H1 (cell line): ENCODE data around the gene ASB13. TPM values are rescaled to one million over a fixed set of nuclear protein-coding genes. Genes with fewer than 3 reads are reported as not detected.

Source experiments
- CTCF ChIA-PET: fragments of 300-600 bp; sonication (Branson Sonifier 250); formaldehyde crosslinking; loops from one replicate; lab custom pipeline; 2021; ENCODE audit not compliant: partially characterized antibody; lab: Charles Lee
- POLR2A ChIA-PET: fragments of 300-600 bp; sonication (Branson Sonifier 250); formaldehyde crosslinking; loops from one replicate; lab custom pipeline; 2021; ENCODE audit warnings: inconsistent platforms; ENCODE audit not compliant: partially characterized antibody; lab: Charles Lee
- DNase-seq, 2 experiments: peaks; one replicate each; pipeline versions ENCODE4 v3.0.0 to v3.0.0-alpha.2; 2010 to 2022; ENCODE audit warnings: low spot score in 2 of 2, low read depth in 1 of 2, mixed read lengths in 1 of 2
- FAIRE-seq: peaks from 2 replicates; lab custom pipeline; 2011; peaks lifted over from hg19 to GRCh38; lab: Jason Lieb, UNC
- H2AFZ ChIP-seq: 2 replicates; pipeline ENCODE4 v1.8.1; 2012; ENCODE audit warnings: low read length, inconsistent platforms
- H2AK5ac ChIP-seq: 2 replicates; pipeline ENCODE4 v1.6.1; 2013; ENCODE audit warnings: low read depth, low read length
- H2BK120ac ChIP-seq: replicated peaks from 2 replicates; pipeline ENCODE3; 2013; ENCODE audit warnings: low read depth, low read length, inconsistent platforms
- H2BK12ac ChIP-seq: 2 replicates; pipeline ENCODE4 v1.6.1; 2013; ENCODE audit warnings: low read depth, low read length
- H2BK15ac ChIP-seq: 2 replicates; pipeline ENCODE4 v1.6.1; 2013; ENCODE audit warnings: low read length
- H2BK20ac ChIP-seq: 2 replicates; pipeline ENCODE4 v1.6.1; 2013; ENCODE audit warnings: low read length
- H2BK5ac ChIP-seq: 2 replicates; pipeline ENCODE4 v1.6.1; 2013; ENCODE audit warnings: low read depth, low read length
- H3K14ac ChIP-seq: 2 replicates; pipeline ENCODE4 v1.6.1; 2013; ENCODE audit warnings: inconsistent platforms; ENCODE audit not compliant: insufficient read length
- H3K18ac ChIP-seq: 2 replicates; pipeline ENCODE4 v1.6.1; 2013; ENCODE audit warnings: low read length; ENCODE audit errors: extremely low read depth
- H3K23ac ChIP-seq: 2 replicates; pipeline ENCODE4 v1.6.1; 2013; ENCODE audit warnings: inconsistent platforms; ENCODE audit not compliant: insufficient read length
- H3K23me2 ChIP-seq: 2 replicates; pipeline ENCODE4 v1.6.1; 2013; ENCODE audit warnings: low read depth, low read length
- H3K27ac ChIP-seq: 2 replicates; pipeline ENCODE4 v1.6.1; 2011; ENCODE audit warnings: low read depth, low read length, inconsistent platforms
- H3K27me3 ChIP-seq, 4 experiments: replicated peaks in 1 of 4; 1 replicate in 1 of 4; 2 replicates in 3 of 4; pipeline versions ENCODE4 v1.6.1 to v1.8.1; 2011 to 2013; ENCODE audit warnings: low read length in 3 of 4, mild to moderate bottlenecking in 3 of 4, inconsistent platforms in 2 of 4, mixed read lengths in 2 of 4, moderate library complexity in 1 of 4; ENCODE audit not compliant: control insufficient read depth in 3 of 4, insufficient read depth in 3 of 4; ENCODE audit errors: extremely low read depth in 1 of 4
- H3K36me3 ChIP-seq, 4 experiments: 2 replicates each; pipeline versions ENCODE4 v1.6.1 to v1.8.1; 2011 to 2013; ENCODE audit warnings: mild to moderate bottlenecking in 4 of 4, low read length in 3 of 4, moderate library complexity in 2 of 4, control low read depth in 1 of 4, inconsistent platforms in 1 of 4; ENCODE audit not compliant: insufficient read depth in 4 of 4, control insufficient read depth in 2 of 4
- H3K4ac ChIP-seq: replicated peaks from 2 replicates; pipeline ENCODE3; 2013; ENCODE audit warnings: low read length, low read depth, mixed read lengths, inconsistent platforms; ENCODE audit not compliant: insufficient read length
- H3K4me1 ChIP-seq, 4 experiments: replicated peaks in 1 of 4; 1 replicate in 1 of 4; 2 replicates in 3 of 4; pipeline versions ENCODE4 v1.6.1 to v1.8.1; 2011 to 2013; ENCODE audit warnings: low read length in 3 of 4, inconsistent platforms in 2 of 4, mixed read lengths in 1 of 4; ENCODE audit not compliant: insufficient read depth in 4 of 4, control insufficient read depth in 3 of 4
- H3K4me2 ChIP-seq, 2 experiments: 2 replicates each; pipeline versions ENCODE4 v1.6.1 to v1.8.1; 2011 to 2013; ENCODE audit warnings: low read depth in 2 of 2, low read length in 2 of 2, control low read depth in 1 of 2, inconsistent platforms in 1 of 2, mild to moderate bottlenecking in 1 of 2; ENCODE audit not compliant: insufficient read depth in 1 of 2
- H3K4me3 ChIP-seq, 4 experiments: fragments of 200-600, 300-600 bp in 1 of 4; sonication (generic), shearing (Covaris generic), sonication (Bioruptor Twin) in 1 of 4; 2 replicates each; pipeline versions ENCODE4 v1.5.1 to v1.8.1; 2011 to 2016; ENCODE audit warnings: low read length in 4 of 4, low read depth in 3 of 4, control low read depth in 2 of 4, inconsistent platforms in 2 of 4, mild to moderate bottlenecking in 2 of 4, mixed read lengths in 1 of 4, moderate library complexity in 1 of 4; ENCODE audit not compliant: insufficient read depth in 2 of 4; ENCODE audit errors: extremely low read depth in 1 of 4
- H3K56ac ChIP-seq: replicated peaks from 2 replicates; pipeline ENCODE3; 2013; ENCODE audit warnings: low read depth, mild to moderate bottlenecking, mixed read lengths, low read length, inconsistent platforms; ENCODE audit not compliant: insufficient read length
- H3K79me1 ChIP-seq: 2 replicates; pipeline ENCODE4 v1.6.1; 2013; ENCODE audit warnings: low read depth, low read length, control low read depth
- H3K79me2 ChIP-seq, 2 experiments: 2 replicates each; pipeline versions ENCODE4 v1.6.1 to v1.8.1; 2012 to 2013; ENCODE audit warnings: low read length in 2 of 2, mild to moderate bottlenecking in 2 of 2, inconsistent platforms in 1 of 2; ENCODE audit not compliant: insufficient read depth in 2 of 2, control insufficient read depth in 1 of 2
- H3K9ac ChIP-seq, 4 experiments: replicated peaks in 1 of 4; 1 replicate in 1 of 4; 2 replicates in 3 of 4; pipeline versions ENCODE4 v1.6.1 to v1.8.1; 2011 to 2013; ENCODE audit warnings: low read depth in 3 of 4, low read length in 3 of 4, control low read depth in 2 of 4, mild to moderate bottlenecking in 2 of 4, moderate library complexity in 2 of 4, inconsistent platforms in 1 of 4; ENCODE audit errors: extremely low read depth in 1 of 4
- H3K9me3 ChIP-seq, 2 experiments: 2 replicates each; pipeline versions ENCODE4 v1.6.1 to v1.8.1; 2012 to 2013; ENCODE audit warnings: mild to moderate bottlenecking in 2 of 2, moderate library complexity in 2 of 2, control low read depth in 1 of 2, inconsistent platforms in 1 of 2, low read depth in 1 of 2, low read length in 1 of 2, mixed read lengths in 1 of 2; ENCODE audit not compliant: insufficient read depth in 2 of 2
- H4K20me1 ChIP-seq, 2 experiments: replicated peaks in 1 of 2; 2 replicates each; pipeline versions ENCODE3 to v1.8.1; 2011 to 2013; ENCODE audit warnings: inconsistent platforms in 2 of 2, low read length in 2 of 2, mild to moderate bottlenecking in 1 of 2; ENCODE audit not compliant: insufficient read depth in 2 of 2, control insufficient read depth in 1 of 2
- H4K5ac ChIP-seq: 2 replicates; pipeline ENCODE4 v1.6.1; 2013; ENCODE audit warnings: low read length, low read depth, mixed read lengths, inconsistent platforms; ENCODE audit not compliant: insufficient read length
- H4K8ac ChIP-seq: 2 replicates; pipeline ENCODE4 v1.8.0; 2013; ENCODE audit warnings: mild to moderate bottlenecking, moderate library complexity, low read length, inconsistent platforms; ENCODE audit not compliant: insufficient read depth; ENCODE audit errors: extremely low read depth
- H4K91ac ChIP-seq: replicated peaks from 2 replicates; pipeline ENCODE3; 2013; ENCODE audit warnings: low read length, mixed read lengths, inconsistent platforms; ENCODE audit not compliant: insufficient read length
- ASH2L ChIP-seq: fragments of 200-600, 300-600 bp; sonication (generic); IDR thresholded peaks from one replicate; pipeline ENCODE4 v1.7.1; 2017; ENCODE audit warnings: low read length
- CREB1 ChIP-seq: IDR thresholded peaks from 2 replicates; pipeline ENCODE4 v1.6.1; 2012; ENCODE audit warnings: inconsistent platforms
- CTBP2 ChIP-seq: IDR thresholded peaks from 2 replicates; pipeline ENCODE4 v1.7.0; 2011; ENCODE audit warnings: borderline replicate concordance, mild to moderate bottlenecking, moderate library complexity, mixed read lengths, low read length; ENCODE audit not compliant: insufficient read depth, insufficient read length
- GABPA ChIP-seq: IDR thresholded peaks from 2 replicates; pipeline ENCODE4 v1.6.1; 2011; ENCODE audit warnings: mild to moderate bottlenecking, low read length, moderate library complexity, borderline replicate concordance; ENCODE audit not compliant: insufficient read depth
- JUND ChIP-seq: IDR thresholded peaks from 2 replicates; pipeline ENCODE4 v1.6.1; 2011; ENCODE audit warnings: mild to moderate bottlenecking, improper control_type of control experiment, low read length
- POLR2A ChIP-seq, 2 experiments: IDR thresholded peaks; 1 replicate in 1 of 2; 2 replicates in 1 of 2; pipeline ENCODE4 v1.6.1; 2011; ENCODE audit warnings: low read depth in 2 of 2, low read length in 2 of 2, mild to moderate bottlenecking in 2 of 2; ENCODE audit errors: control extremely low read depth in 1 of 2
- RAD21 ChIP-seq, 2 experiments: IDR thresholded peaks in 1 of 2; conservative IDR thresholded peaks in 1 of 2; 2 replicates each; pipeline ENCODE4 v1.6.1; 2011; ENCODE audit warnings: low read depth in 2 of 2, low read length in 2 of 2, improper control_type of control experiment in 1 of 2, inconsistent platforms in 1 of 2, mild to moderate bottlenecking in 1 of 2, moderate library complexity in 1 of 2
- RFX5 ChIP-seq: IDR thresholded peaks from 2 replicates; pipeline ENCODE4 v1.6.1; 2011; ENCODE audit warnings: low read depth, low read length, improper control_type of control experiment, borderline replicate concordance
- SIRT6 ChIP-seq: IDR thresholded peaks from one replicate; pipeline ENCODE4 v1.7.1; 2012; ENCODE audit warnings: low read length, inconsistent platforms
- SP4 ChIP-seq: IDR thresholded peaks from 2 replicates; pipeline ENCODE4 v1.6.1; 2012; ENCODE audit warnings: low read length, inconsistent platforms
- TEAD4 ChIP-seq: IDR thresholded peaks from 2 replicates; pipeline ENCODE4 v1.6.1; 2012; ENCODE audit warnings: low read depth, low read length, inconsistent platforms, mixed read lengths
- WGBS, 2 experiments: shearing (Covaris generic) in 1 of 2; methylation state at CpG; one replicate each; pipeline versions ENCODE4 v1.1.6 to v1.1.7; 2013 to 2015; ENCODE audit warnings: low lambda C conversion rate in 2 of 2, mixed read lengths in 2 of 2, inconsistent platforms in 1 of 2, low coverage in 1 of 2, missing lambda C conversion rate in 1 of 2; ENCODE audit not compliant: insufficient replicate concordance in 2 of 2, insufficient coverage in 1 of 2, insufficient read length in 1 of 2; ENCODE audit errors: extremely low coverage in 1 of 2, missing lambda C conversion rate in 1 of 2; 5-methylcytosine and 5-hydroxymethylcytosine counted together
- polyA plus RNA-seq, 7 experiments: library from polyadenylated mRNA; depleted of rRNA in 3 of 7; stranded (reverse) in 5 of 7; unstranded in 2 of 7; fragments of >200 nt in 5 of 7; fragments of 200-250 nt in 2 of 7; gene quantifications; 1 replicate in 5 of 7; 2 replicates in 1 of 7; 4 replicates in 1 of 7; pipeline versions ENCODE4 v1.2.1 to v1.2.3, GENCODE V29; 2011 to 2013; ENCODE audit warnings: missing spikeins in 2 of 7, mixed read lengths in 2 of 7
- total RNA-seq: library from RNA; stranded (reverse); fragmentation: NEBNext Ultra II Directional; extraction: Animal tissue kit (Norgen Biotek cat#: 25700); gene quantifications from 2 replicates; pipeline ENCODE4 v1.2.1, GENCODE V29; 2021
- TF ChIP-seq, protein P1 (sequence below): IDR thresholded peaks from 2 replicates; pipeline ENCODE4 v1.6.1; 2012; ENCODE audit warnings: inconsistent platforms

The ASB13 gene
- total and polyA plus RNA-seq, 2 of the 8 experiments (the other 6 are each of a cell fraction or from before 2014, with no cell fraction given) = 12.3 to 20.2 TPM

DNA sequence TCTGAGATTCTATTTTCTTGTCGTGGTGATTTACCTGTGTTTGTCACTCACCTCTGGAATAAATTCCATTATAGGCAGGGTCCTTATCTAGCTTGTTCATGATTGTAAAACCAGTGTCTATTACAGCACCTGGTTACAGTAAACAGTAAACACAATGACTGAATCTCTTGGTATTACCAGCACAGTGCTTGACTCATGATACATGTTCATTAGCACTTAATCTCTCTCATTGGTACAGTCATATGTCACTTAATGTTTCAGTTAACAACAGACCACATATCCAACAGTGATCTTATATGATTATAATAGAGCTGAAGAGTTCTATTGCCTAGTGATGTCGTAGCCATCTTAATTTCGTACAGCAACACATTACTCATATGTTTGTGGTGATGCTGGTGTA lies 16.7 kb upstream of the ASB13 start:
- no peak overlapping the region for H2BK12ac ChIP-seq
- 0 out of 2 replicates have a peak, but pooled peaks cover 2% of the 10 kb centered on the region for H3K79me1 ChIP-seq
- no peak overlapping the region for H3K4me3 ChIP-seq
- 80% methylated on average over 3 of the region's 3 CpGs; no CpG with 5 or more reads in 1 of the 2 experiments for WGBS, 2 experiments
- H4K20me1 ChIP-seq = peaks cover 2 to 8% of the 10 kb centered on the region in 2 experiments
- TF ChIP-seq ASH2L (no peak), JUND (no peak), POLR2A (IDR thresholded peaks at IDR 0.05; ENCODE audit: control extremely low read depth in 1 of 2, low read depth in 2 of 2, low read length in 2 of 2) (no peak), CREB1 (no peak), RAD21 (IDR thresholded peaks at IDR 0.05 in 1 of 2, conservative IDR thresholded peaks at IDR 0.05 in 1 of 2; ENCODE audit: low read depth in 2 of 2, low read length in 2 of 2) (no peak), TEAD4 (no peak), SIRT6 (no peak), RFX5 (no peak), CTBP2 (no peak), GABPA (no peak), SP4 (no peak)
- TF ChIP-seq, protein P1, sequence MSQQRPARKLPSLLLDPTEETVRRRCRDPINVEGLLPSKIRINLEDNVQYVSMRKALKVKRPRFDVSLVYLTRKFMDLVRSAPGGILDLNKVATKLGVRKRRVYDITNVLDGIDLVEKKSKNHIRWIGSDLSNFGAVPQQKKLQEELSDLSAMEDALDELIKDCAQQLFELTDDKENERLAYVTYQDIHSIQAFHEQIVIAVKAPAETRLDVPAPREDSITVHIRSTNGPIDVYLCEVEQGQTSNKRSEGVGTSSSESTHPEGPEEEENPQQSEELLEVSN = no peak
- no peak overlapping the region for H2BK15ac ChIP-seq
- H3K27ac ChIP-seq = no peak overlapping the region
- no peak overlapping the region for H4K8ac ChIP-seq
- peaks cover 0 to 5% (median 1%) of the 10 kb centered on the region in 4 experiments; a peak in 2 of 7 replicates for H3K4me1 ChIP-seq
- POLR2A ChIA-PET = interaction anchor here (1.2 to 1.5 kb wide), 2 partner anchors 9 to 13 kb away, joined by 3 to 5 read pairs; no protein-coding TSS in a partner anchor
- H3K9ac ChIP-seq = no peak overlapping the region
- peaks cover 0 to 16% (median 4%) of the 10 kb centered on the region in 4 experiments; a peak in 4 of 7 replicates for H3K27me3 ChIP-seq
- no peak overlapping the region for H3K4ac ChIP-seq
- CTCF ChIA-PET = interaction anchor here (1.1 to 2.0 kb wide), 3 partner anchors 10 to 19 kb away, joined by 3 to 6 read pairs (median 4); no protein-coding TSS in a partner anchor
- no peak for FAIRE-seq
- no peak overlapping the region for H3K4me2 ChIP-seq
- no peak overlapping the region for H4K91ac ChIP-seq
- no peak overlapping the region for H2BK120ac ChIP-seq
- H2AFZ ChIP-seq = no peak overlapping the region
- no peak overlapping the region for H3K56ac ChIP-seq
- no peak overlapping the region for H3K14ac ChIP-seq
- H3K79me2 ChIP-seq = peaks cover 4 to 29% of the 10 kb centered on the region in 2 experiments; a peak in 3 of 4 replicates
- no peak overlapping the region for H2BK5ac ChIP-seq
- H2AK5ac ChIP-seq = no peak overlapping the region
- no peak overlapping the region for H4K5ac ChIP-seq
- H3K23me2 ChIP-seq = no peaks in the 10 kb centered on the region
- no peak for DNase-seq
- H2BK20ac ChIP-seq = no peak overlapping the region
- H3K18ac ChIP-seq = no peak overlapping the region
- H3K23ac ChIP-seq = no peak overlapping the region
- H3K36me3 ChIP-seq = no peaks in the 10 kb centered on the region
- H3K9me3 ChIP-seq = 0 out of 4 replicates have a peak, but pooled peaks cover 0 to 3% of the 10 kb centered on the region in 2 experiments
